Measurements from ENCODE around the gene ASB2.

DNA sequence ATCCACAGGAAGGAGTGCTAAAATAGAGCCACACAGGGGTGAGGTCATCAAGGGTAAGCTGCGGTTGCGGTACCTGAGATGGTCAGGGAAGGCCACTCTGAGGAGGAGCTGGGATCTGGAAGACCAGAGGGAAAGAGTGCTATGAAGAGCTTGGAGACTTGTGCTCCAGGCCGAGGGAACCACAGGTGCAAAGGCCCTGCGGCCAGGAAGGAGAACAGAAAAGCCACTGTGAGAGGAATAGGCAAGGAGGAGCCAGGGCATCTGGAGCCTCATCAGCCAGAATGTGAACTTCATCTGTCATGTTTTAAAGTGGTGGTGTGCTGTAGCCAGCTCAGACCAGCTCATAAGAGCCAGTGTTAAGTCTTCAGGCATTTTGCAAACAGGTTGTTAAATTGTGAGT lies 15.3 kb upstream of the ASB2 start:
- TF ChIP-seq, protein P1, sequence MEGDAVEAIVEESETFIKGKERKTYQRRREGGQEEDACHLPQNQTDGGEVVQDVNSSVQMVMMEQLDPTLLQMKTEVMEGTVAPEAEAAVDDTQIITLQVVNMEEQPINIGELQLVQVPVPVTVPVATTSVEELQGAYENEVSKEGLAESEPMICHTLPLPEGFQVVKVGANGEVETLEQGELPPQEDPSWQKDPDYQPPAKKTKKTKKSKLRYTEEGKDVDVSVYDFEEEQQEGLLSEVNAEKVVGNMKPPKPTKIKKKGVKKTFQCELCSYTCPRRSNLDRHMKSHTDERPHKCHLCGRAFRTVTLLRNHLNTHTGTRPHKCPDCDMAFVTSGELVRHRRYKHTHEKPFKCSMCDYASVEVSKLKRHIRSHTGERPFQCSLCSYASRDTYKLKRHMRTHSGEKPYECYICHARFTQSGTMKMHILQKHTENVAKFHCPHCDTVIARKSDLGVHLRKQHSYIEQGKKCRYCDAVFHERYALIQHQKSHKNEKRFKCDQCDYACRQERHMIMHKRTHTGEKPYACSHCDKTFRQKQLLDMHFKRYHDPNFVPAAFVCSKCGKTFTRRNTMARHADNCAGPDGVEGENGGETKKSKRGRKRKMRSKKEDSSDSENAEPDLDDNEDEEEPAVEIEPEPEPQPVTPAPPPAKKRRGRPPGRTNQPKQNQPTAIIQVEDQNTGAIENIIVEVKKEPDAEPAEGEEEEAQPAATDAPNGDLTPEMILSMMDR (tag by site-specific recombination; IDR thresholded peaks at IDR 0.05) = no peak
- TF ChIP-seq, protein P2, sequence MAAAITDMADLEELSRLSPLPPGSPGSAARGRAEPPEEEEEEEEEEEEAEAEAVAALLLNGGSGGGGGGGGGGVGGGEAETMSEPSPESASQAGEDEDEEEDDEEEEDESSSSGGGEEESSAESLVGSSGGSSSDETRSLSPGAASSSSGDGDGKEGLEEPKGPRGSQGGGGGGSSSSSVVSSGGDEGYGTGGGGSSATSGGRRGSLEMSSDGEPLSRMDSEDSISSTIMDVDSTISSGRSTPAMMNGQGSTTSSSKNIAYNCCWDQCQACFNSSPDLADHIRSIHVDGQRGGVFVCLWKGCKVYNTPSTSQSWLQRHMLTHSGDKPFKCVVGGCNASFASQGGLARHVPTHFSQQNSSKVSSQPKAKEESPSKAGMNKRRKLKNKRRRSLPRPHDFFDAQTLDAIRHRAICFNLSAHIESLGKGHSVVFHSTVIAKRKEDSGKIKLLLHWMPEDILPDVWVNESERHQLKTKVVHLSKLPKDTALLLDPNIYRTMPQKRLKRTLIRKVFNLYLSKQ (tag by site-specific recombination; IDR thresholded peaks at IDR 0.05; ENCODE audit: borderline replicate concordance) = no peak
- TF ChIP-seq ZNF830 (tag by site-specific recombination; IDR thresholded peaks at IDR 0.05; ENCODE audit: low read depth) = no peak
- TF ChIP-seq PRDM1 (tag by site-specific recombination; IDR thresholded peaks at IDR 0.05) = no peak
- TF ChIP-seq ZFHX2 (tag by site-specific recombination; conservative IDR thresholded peaks at IDR 0.05) = no peak
- no peak for TF ChIP-seq HOXA7 (CRISPR knock-in tag; IDR thresholded peaks at IDR 0.05; ENCODE audit: borderline replicate concordance)
- TF ChIP-seq, protein P3, sequence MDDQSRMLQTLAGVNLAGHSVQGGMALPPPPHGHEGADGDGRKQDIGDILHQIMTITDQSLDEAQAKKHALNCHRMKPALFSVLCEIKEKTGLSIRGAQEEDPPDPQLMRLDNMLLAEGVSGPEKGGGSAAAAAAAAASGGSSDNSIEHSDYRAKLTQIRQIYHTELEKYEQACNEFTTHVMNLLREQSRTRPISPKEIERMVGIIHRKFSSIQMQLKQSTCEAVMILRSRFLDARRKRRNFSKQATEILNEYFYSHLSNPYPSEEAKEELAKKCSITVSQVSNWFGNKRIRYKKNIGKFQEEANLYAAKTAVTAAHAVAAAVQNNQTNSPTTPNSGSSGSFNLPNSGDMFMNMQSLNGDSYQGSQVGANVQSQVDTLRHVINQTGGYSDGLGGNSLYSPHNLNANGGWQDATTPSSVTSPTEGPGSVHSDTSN (CRISPR knock-in tag; IDR thresholded peaks at IDR 0.05) = no peak
- TF ChIP-seq, protein P4, sequence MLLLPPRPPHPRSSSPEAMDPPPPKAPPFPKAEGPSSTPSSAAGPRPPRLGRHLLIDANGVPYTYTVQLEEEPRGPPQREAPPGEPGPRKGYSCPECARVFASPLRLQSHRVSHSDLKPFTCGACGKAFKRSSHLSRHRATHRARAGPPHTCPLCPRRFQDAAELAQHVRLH (tag by site-specific recombination; IDR thresholded peaks at IDR 0.05) = no peak
- TF ChIP-seq ZNF202 (tag by site-specific recombination; IDR thresholded peaks at IDR 0.05; ENCODE audit: borderline replicate concordance) = no peak
- TF ChIP-seq, protein P5, sequence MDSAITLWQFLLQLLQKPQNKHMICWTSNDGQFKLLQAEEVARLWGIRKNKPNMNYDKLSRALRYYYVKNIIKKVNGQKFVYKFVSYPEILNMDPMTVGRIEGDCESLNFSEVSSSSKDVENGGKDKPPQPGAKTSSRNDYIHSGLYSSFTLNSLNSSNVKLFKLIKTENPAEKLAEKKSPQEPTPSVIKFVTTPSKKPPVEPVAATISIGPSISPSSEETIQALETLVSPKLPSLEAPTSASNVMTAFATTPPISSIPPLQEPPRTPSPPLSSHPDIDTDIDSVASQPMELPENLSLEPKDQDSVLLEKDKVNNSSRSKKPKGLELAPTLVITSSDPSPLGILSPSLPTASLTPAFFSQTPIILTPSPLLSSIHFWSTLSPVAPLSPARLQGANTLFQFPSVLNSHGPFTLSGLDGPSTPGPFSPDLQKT (IDR thresholded peaks at IDR 0.05; ENCODE audit: borderline replicate concordance, low read depth, low read length) = no peak
- no peak for TF ChIP-seq ZNF544 (tag by site-specific recombination; IDR thresholded peaks at IDR 0.05)
- TF ChIP-seq REPIN1 (tag by site-specific recombination; IDR thresholded peaks at IDR 0.05; ENCODE audit: low read depth) = no peak
- no peak for TF ChIP-seq ZBTB20 (tag by site-specific recombination; IDR thresholded peaks at IDR 0.05)

All from HEK293 (cell line).